ENCODE results near the gene TALDO1.

TALDO1 gene

DNA sequence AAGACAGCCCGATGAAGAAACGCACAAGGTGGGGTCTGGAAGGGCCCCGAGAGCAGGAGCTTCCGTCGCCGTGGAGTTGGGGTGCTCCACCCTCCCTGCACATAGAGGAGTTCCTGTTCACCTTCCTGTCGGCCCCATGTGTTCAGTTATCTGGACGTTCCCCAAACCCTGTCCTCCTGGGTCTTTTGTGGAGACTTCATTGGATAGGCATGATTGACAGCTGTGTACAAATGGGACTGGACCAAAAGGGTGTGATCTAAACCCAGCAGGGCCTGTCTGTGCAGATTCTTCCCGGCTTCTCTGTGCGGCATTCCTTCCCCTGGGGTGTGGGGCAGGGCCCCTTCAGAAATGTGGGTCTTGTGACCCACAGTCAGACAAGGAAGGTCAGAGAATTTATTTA is 9.4 kb upstream of the TALDO1 start:
- DNase-seq: peak; percentile 54

- DNase-seq: no peak
Measured at GRCh38 chr11:742156-742546, 5.1 kb upstream of the TALDO1 start.

- DNase-seq: no peak
Measured at GRCh38 chr11:742571-743201, 4.6 kb upstream of the TALDO1 start.

- DNase-seq: peak; percentile 56
Measured at GRCh38 chr11:745428-745827, 1.8 kb upstream of the TALDO1 start.

GRCh38 chr11:746289-747157 is 741 bp upstream of the TALDO1 start:
- DNase-seq: peak; percentile 60

DNA sequence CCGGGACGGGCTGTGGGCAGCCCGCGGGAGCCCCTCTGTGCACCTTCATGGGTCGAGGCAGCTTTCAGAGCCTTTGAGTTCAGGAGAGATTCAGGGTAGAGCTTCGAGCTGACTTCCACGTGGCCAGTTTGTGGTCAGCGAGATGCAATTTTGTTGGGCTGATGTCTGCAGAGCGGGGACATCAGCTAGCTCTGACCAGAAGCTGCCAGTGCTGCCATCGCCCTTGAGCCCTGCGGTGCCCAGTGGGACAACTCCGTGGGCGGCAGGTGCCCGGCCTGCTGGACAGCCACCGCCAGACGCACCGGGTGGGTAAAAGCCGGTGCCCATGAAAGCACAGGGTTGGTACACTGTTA is 719 bp downstream of the TALDO1 start:
- DNase-seq: peak; percentile 55

- peak; percentile 80 for DNase-seq
Measured at GRCh38 chr11:749731-750130, 2.5 kb downstream of the TALDO1 start.

GRCh38 chr11:760236-760635 is 13.0 kb downstream of the TALDO1 start:
- no peak for DNase-seq

GRCh38 chr11:761526-762108 is 14.4 kb downstream of the TALDO1 start:
- no peak for DNase-seq

- DNase-seq: peak; percentile 81
Measured at GRCh38 chr11:762421-763072, 15.3 kb downstream of the TALDO1 start.

DNA sequence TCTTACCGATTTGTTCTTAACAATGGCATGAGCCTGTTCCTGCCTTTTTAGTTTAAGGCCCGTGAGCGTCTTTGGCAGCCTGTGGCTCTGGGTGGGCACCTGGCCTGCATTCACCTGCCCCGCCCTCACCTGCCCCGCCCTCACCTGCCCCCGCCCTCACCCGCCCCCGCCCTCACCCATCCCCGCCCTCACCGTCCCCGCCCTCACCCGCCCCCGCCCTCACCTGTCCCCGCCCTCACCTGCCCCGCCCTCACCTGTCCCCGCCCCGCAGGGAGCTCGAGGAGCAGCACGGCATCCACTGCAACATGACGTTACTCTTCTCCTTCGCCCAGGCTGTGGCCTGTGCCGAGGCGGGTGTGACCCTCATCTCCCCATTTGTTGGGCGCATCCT is 15.8 kb downstream of the TALDO1 start:
- no peak for DNase-seq

- no peak for DNase-seq
Measured at GRCh38 chr11:763549-764321, 16.5 kb downstream of the TALDO1 start.

DNA sequence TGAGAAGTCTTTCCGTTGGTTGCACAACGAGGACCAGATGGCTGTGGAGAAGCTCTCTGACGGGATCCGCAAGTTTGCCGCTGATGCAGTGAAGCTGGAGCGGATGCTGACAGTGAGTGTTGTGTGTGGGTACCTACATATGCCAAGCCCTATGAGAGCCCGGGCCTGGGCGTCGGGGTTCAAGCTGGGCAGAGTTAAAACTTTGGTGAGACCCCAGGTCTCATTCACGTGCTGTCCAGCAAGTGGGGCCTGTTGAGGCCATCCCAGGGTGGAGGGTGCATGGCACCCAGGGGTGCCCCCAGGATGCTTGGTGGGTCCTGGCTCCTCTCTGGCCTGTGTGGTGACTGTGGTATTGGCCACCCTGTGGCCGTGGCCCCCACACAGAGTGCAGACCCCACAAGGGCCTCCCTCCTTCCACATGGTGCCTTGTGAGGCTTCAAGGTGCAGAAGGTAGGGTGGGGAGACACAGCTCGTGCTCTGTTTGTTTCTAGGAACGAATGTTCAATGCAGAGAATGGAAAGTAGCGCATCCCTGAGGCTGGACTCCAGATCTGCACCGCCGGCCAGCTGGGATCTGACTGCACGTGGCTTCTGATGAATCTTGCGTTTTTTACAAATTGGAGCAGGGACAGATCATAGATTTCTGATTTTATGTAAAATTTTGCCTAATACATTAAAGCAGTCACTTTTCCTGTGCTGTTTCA is 17.2 kb downstream of the TALDO1 start:
- no peak for DNase-seq

DNA sequence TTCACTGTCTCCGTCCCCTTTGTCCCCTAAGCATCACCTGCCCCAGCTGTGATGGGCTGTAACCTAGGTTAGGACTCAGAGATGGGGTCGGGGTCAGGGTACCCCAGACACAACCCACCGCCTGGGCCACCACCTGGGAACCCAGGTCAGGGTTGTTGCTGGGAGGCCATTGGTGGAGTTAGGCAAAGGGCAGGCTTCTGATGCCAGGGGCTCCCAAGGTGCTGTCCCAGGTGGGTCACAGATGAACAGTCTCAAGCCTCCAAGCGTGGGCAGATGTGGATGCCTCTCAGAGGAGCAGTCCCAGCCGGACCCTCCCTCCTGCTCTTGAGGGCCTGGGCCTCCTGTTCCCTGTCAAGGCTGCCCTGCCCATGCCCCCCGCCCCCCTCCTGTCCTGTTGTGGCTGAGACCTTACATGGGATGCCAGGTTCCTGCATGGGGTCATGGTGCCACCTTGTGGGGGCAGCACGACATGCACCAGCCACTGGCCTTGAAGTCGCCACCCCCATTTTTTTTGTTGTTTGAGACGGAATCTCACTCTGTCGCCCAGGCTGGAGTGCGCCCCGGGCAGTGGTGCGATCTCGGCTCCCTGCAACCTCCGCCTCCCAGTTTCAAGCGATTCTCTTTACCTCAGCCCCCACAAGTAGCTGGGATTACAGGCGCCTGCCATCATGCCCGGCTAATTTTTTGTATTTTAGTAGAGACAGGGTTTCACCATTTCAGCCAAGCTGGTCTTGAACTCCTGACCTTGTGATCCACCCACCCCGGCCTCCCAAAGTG is 17.9 kb downstream of the TALDO1 start:
- peak; percentile 87 for DNase-seq

- DNase-seq: no peak
Measured at GRCh38 chr11:765802-766091, 18.5 kb downstream of the TALDO1 start.

- DNase-seq: no peak
Measured at GRCh38 chr11:766106-766935, 19.1 kb downstream of the TALDO1 start.

DNA sequence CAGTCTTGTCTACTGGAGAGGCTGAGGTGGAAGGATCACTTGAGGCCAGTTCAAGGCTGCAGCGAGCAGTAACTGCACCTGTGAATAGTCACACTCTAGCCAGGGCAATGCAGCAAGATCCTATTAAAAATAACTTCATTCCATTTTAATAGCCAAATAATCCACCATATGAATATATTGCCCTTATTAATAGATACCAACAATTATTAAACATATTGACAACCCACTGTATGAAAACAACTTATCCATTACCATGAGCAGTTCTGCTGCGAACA is 19.6 kb downstream of the TALDO1 start:
- no peak for DNase-seq

GRCh38 chr11:767238-767637 is 20.0 kb downstream of the TALDO1 start:
- no peak for DNase-seq

GRCh38 chr11:769887-770641 is 22.8 kb downstream of the TALDO1 start:
- no peak for DNase-seq

All from hematopoietic multipotent progenitor cell treated with erythropoietin and hydrocortisone succinate and interleukin-3 and kit ligand, for 6 days (in vitro differentiated cells).